ENCODE data around the gene NPW.
"Not testable (repeated sequence)": the region's sequence is repeated elsewhere in the genome, so short reads cannot be mapped to it uniquely, and the experiment has no call there.

NPW gene

GRCh38 chr16:2002406-2003230 lies 17.0 kb upstream of the NPW start:
- FAIRE-seq: no peak

- FAIRE-seq: no peak
These were observed 16.3 kb upstream of the NPW start for GRCh38 chr16:2003231-2003826.

GRCh38 chr16:2003827-2004641 lies 15.6 kb upstream of the NPW start:
- FAIRE-seq: no peak

GRCh38 chr16:2004795-2005517 lies 14.6 kb upstream of the NPW start:
- FAIRE-seq: no peak

GRCh38 chr16:2005646-2006045 lies 13.9 kb upstream of the NPW start:
- no peak for FAIRE-seq

- FAIRE-seq: no peak
These were observed 13.3 kb upstream of the NPW start for GRCh38 chr16:2006317-2006716.

- FAIRE-seq: no peak
These were observed 12.3 kb upstream of the NPW start for GRCh38 chr16:2007081-2007836.

- no peak for FAIRE-seq
These were observed 11.5 kb upstream of the NPW start for GRCh38 chr16:2008009-2008526.

GRCh38 chr16:2008631-2009163 lies 10.9 kb upstream of the NPW start:
- no peak for FAIRE-seq

- no peak for FAIRE-seq
These were observed 10.3 kb upstream of the NPW start for GRCh38 chr16:2009164-2009711.

- FAIRE-seq: no peak
These were observed 9.6 kb upstream of the NPW start, which contains the start of gene ZNF598 for GRCh38 chr16:2009791-2010510. ZNF598 (minus strand) TSS chr16:2009821.

GRCh38 chr16:2011726-2012125 lies 7.9 kb upstream of the NPW start:
- FAIRE-seq: not testable (repeated sequence)

- FAIRE-seq: no peak
These were observed 6.1 kb upstream of the NPW start for GRCh38 chr16:2013527-2013926.

GRCh38 chr16:2015117-2015946 lies 4.3 kb upstream of the NPW start:
- no peak for FAIRE-seq

GRCh38 chr16:2015947-2016208 lies 3.7 kb upstream of the NPW start:
- FAIRE-seq: no peak

- no peak for FAIRE-seq
These were observed 3.1 kb upstream of the NPW start for GRCh38 chr16:2016407-2016922.

GRCh38 chr16:2019921-2020831 lies 591 bp downstream of the NPW start:
- no peak for FAIRE-seq

- FAIRE-seq: no peak
These were observed 3.1 kb downstream of the NPW start for GRCh38 chr16:2022723-2023091.

Data from colon (tissue), 2 donors.